Measurements from ENCODE around the gene ASXL2. TPM values are rescaled to one million over a fixed set of nuclear protein-coding genes. Genes with fewer than 3 reads are reported as not detected.

Gene ASXL2
- total RNA-seq, 6 donors from 2014 or later: 15.5 to 34.9 (median 25.6) TPM

DNA sequence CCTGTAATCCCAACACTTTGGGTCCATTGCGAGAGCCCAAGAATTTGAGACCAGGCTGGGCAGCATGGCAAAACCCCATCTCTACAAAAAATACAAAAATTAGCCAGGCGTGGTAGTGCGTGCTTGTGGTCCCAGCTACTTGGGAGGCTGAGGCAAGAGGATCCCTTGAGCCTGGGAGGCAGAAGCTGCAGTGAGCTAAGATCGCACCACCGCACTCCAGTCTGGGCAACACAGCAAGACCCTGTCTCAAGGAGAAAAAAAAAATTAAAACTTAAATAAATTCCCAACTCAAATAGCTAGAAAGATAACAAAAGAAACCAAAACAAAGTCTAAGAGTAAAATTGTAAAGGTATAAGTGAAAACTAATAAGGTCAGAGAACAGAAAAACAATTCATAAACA is 6.2 kb downstream of the ASXL2 start:
- Histone ChIP-seq H3K27me3 (no peaks in the 10 kb centered on the region), H3K36me3 (peaks cover 0 to 21% (median 9%) of the 10 kb centered on the region in 4 donors), H3K4me3 (no peak overlapping the region), H3K4me1 (peaks cover 8 to 14% (median 11%) of the 10 kb centered on the region in 4 donors), H3K9me3 (no peaks in the 10 kb centered on the region), H3K27ac (no peak overlapping the region)
- no peak for TF ChIP-seq EP300 (IDR thresholded peaks at IDR 0.05)
- TF ChIP-seq CTCF (IDR thresholded peaks at IDR 0.05): no peak
- no peak for TF ChIP-seq POLR2A (IDR thresholded peaks at IDR 0.05)
- TF ChIP-seq POLR2AphosphoS5 (IDR thresholded peaks at IDR 0.05): no peak
- 98 to 99% methylated on average over 5 of the region's 5 CpGs for WGBS, 2 donors
- DNase-seq (no peak), ATAC-seq (ENCODE audit: low FRiP score in 2 of 2) (no peak)

- no peak overlapping the region for H3K27ac ChIP-seq
- H3K9me3 ChIP-seq: no peaks in the 10 kb centered on the region
- H3K4me1 ChIP-seq: no peaks in the 10 kb centered on the region
- ATAC-seq (ENCODE audit: low FRiP score in 2 of 2) (no peak), DNase-seq (no peak)
- no peak overlapping the region for H3K4me3 ChIP-seq
- TF ChIP-seq CTCF (IDR thresholded peaks at IDR 0.05): no peak
- no peak for TF ChIP-seq EP300 (IDR thresholded peaks at IDR 0.05)
- TF ChIP-seq POLR2AphosphoS5 (IDR thresholded peaks at IDR 0.05): no peak
- TF ChIP-seq POLR2A (IDR thresholded peaks at IDR 0.05): no peak
- no peaks in the 10 kb centered on the region for H3K27me3 ChIP-seq
- WGBS, 2 donors: 70 to 92% methylated on average over 5 of the region's 5 CpGs
- peaks cover 0 to 15% (median 9%) of the 10 kb centered on the region in 4 donors for H3K36me3 ChIP-seq
Measured at GRCh38 chr2:25867396-25868003, 10.8 kb downstream of the ASXL2 start.

DNA sequence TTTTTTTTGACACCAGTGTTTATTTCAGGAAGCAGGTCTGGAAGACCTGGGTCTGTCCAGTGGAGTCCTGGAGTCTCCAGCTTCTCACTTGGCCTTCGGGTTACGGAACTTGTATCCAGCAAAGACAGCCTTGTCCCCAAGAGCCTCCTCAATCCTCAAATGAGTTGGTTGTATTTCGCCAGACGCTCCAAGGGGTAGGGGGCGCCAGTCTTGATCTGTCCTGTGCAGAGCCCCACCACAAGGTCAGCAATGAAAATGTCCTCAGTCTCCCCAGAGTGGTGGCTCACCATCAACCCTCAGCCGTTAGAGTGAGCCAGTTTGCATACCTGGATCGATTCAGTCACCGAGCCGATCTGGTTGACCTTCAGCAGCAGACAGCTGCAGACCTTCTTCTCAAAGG is 21.9 kb downstream of the ASXL2 start:
- no peaks in the 10 kb centered on the region for H3K27me3 ChIP-seq
- no peak overlapping the region for H3K27ac ChIP-seq
- ATAC-seq (ENCODE audit: low FRiP score in 2 of 2) (no peak), DNase-seq (no peak)
- WGBS, 2 donors: 88 to 100% methylated on average over 3 to 9 of the region's 9 CpGs
- peaks cover 11 to 22% (median 15%) of the 10 kb centered on the region in 4 donors for H3K4me1 ChIP-seq
- TF ChIP-seq EP300 (IDR thresholded peaks at IDR 0.05) (no peak), POLR2A (IDR thresholded peaks at IDR 0.05) (no peak), CTCF (IDR thresholded peaks at IDR 0.05) (no peak), POLR2AphosphoS5 (IDR thresholded peaks at IDR 0.05) (no peak)
- peaks cover 0 to 7% (median 0%) of the 10 kb centered on the region in 4 donors for H3K36me3 ChIP-seq
- H3K4me3 ChIP-seq: no peak overlapping the region
- no peaks in the 10 kb centered on the region for H3K9me3 ChIP-seq

DNA sequence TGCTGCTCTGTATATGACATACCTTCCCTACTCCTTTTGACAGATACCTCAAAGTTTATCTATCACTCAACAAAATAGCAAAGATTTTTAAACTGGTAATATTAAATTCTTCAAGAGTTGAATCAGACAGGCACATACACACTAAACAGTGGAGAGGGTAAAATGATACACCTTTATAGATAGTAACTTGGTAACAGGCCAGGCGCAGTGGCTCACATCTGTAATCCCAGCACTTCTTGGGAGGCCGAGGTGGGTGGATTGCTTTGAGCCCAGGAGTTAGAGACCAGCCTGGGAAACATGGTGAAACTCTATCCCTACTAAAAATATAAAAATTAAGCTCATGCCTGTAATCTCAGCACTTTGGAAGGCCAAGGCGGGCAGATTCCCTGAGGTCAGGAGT is 23.2 kb downstream of the ASXL2 start:
- WGBS, 2 donors: 95 to 97% methylated on average over 3 of the region's 3 CpGs
- no peak for TF ChIP-seq POLR2AphosphoS5 (IDR thresholded peaks at IDR 0.05)
- no peak for TF ChIP-seq CTCF (IDR thresholded peaks at IDR 0.05)
- no peak for TF ChIP-seq EP300 (IDR thresholded peaks at IDR 0.05)
- no peak for TF ChIP-seq POLR2A (IDR thresholded peaks at IDR 0.05)

DNA sequence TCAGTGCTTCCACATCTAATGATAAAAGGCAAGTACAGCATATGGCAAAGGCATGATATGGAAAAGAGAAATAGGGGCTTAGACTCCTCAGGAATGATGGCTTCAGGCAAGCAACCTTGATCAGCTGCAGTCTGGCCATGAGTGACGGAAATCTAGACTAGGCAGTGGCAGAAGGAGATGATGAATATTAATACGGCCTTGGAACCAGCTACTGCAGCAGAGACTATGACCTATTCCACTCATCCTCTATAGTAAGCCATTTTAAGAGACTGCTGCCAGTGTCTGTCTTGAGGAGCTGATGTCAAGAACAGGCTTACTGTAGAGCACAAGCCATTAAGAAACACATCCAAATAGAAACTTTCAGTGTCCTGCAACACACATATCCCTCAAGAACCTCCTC is 23.7 kb downstream of the ASXL2 start:
- WGBS, 2 donors: 86 to 94% methylated on average over 2 of the region's 2 CpGs

More for the DNA sequence above, 23.2 kb downstream of the ASXL2 start:
- Histone ChIP-seq H3K27me3 (no peaks in the 10 kb centered on the region), H3K36me3 (peaks cover 0 to 7% (median 0%) of the 10 kb centered on the region in 4 donors), H3K4me3 (no peak overlapping the region), H3K9me3 (no peaks in the 10 kb centered on the region), H3K27ac (no peak overlapping the region), H3K4me1 (peaks cover 11 to 28% (median 17%) of the 10 kb centered on the region in 4 donors)
- DNase-seq (no peak), ATAC-seq (ENCODE audit: low FRiP score in 2 of 2) (no peak)

More for the DNA sequence above, 23.7 kb downstream of the ASXL2 start:
- no peak for DNase-seq
- Histone ChIP-seq H3K9me3 (no peaks in the 10 kb centered on the region), H3K36me3 (peaks cover 0 to 7% (median 0%) of the 10 kb centered on the region in 4 donors), H3K4me1 (peaks cover 11 to 28% (median 17%) of the 10 kb centered on the region in 4 donors), H3K27me3 (no peaks in the 10 kb centered on the region), H3K27ac (no peak overlapping the region), H3K4me3 (no peak overlapping the region)
- ATAC-seq (ENCODE audit: low FRiP score in 2 of 2): no peak
- TF ChIP-seq POLR2A (IDR thresholded peaks at IDR 0.05): no peak
- TF ChIP-seq CTCF (IDR thresholded peaks at IDR 0.05): no peak
- TF ChIP-seq EP300 (IDR thresholded peaks at IDR 0.05): no peak
- TF ChIP-seq POLR2AphosphoS5 (IDR thresholded peaks at IDR 0.05): no peak

Measured in upper lobe of left lung (tissue), 6 donors.